HG02571 (cell line): ENCODE measurements around the gene FNDC3B.
"Not testable (repeated sequence)": the region's sequence is repeated elsewhere in the genome, so short reads cannot be mapped to it uniquely, and the experiment has no call there.

ENCODE experiments used
- ATAC-seq: cut with Tn5 transposase; IDR thresholded peaks from one replicate; pipeline ENCODE4 v1.9.1; 2021; ENCODE audit warnings: mild to moderate bottlenecking, moderate library complexity; ENCODE audit not compliant: unreplicated experiment

FNDC3B gene

DNA sequence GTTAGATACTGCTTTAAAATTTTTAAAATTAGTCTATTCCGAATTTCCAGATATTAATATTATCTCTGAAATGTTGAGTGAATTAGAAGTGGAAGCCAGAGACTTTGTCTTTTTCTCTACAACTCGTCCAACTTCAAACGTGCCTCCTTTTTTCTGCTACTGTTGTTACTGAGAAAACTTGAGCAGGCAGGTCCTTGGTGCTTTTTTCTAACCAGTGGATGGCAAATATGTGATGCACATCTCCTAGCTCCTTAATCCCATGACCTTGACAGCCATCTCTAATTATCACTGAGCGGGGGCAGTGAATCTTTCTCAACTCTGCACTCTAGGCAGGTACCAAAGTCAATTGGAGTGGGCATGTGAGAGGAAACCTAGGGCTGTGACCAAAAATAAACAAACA, 50.7 kb downstream of the FNDC3B start:
- no peak for ATAC-seq

- ATAC-seq, result no peak
These were observed 53.3 kb downstream of the FNDC3B start for GRCh38 chr3:172092658-172093057.

DNA sequence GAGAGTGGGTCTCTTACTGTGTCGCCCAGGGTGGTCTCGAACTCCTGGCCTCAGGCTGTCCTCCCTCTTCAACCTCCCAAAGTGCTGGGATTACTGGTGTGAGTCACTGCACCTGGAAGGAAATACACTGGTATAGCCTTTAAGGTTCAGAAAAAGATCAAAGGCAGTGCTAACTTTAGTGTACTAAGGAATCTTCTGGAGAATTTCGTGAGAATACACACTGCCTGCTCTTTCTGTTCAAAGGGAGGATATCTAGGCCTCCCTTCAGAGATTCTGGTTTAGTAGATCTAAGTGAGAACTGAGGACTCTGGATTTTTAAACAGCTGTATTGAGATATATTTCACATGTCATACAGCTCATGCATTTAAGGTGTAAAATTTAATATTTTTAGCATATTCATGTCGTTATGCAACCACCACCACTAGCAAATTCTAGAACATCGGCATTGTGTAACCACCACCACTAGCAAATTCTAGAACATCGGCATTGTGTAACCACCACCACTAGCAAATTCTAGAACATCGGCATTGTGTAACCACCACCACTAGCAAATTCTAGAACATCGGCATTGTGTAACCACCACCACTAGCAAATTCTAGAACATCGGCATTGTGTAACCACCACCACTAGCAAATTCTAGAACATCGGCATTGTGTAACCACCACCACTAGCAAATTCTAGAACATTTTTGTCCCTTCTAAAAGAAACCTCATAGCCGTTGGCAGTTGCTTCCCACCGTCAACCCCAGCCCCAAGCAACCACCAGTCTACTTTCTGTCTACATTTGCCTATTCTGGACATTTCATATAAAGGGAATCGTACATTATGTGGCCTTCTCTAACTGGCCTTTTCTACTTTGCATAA, 54.4 kb downstream of the FNDC3B start:
- not testable (repeated sequence) for ATAC-seq

DNA sequence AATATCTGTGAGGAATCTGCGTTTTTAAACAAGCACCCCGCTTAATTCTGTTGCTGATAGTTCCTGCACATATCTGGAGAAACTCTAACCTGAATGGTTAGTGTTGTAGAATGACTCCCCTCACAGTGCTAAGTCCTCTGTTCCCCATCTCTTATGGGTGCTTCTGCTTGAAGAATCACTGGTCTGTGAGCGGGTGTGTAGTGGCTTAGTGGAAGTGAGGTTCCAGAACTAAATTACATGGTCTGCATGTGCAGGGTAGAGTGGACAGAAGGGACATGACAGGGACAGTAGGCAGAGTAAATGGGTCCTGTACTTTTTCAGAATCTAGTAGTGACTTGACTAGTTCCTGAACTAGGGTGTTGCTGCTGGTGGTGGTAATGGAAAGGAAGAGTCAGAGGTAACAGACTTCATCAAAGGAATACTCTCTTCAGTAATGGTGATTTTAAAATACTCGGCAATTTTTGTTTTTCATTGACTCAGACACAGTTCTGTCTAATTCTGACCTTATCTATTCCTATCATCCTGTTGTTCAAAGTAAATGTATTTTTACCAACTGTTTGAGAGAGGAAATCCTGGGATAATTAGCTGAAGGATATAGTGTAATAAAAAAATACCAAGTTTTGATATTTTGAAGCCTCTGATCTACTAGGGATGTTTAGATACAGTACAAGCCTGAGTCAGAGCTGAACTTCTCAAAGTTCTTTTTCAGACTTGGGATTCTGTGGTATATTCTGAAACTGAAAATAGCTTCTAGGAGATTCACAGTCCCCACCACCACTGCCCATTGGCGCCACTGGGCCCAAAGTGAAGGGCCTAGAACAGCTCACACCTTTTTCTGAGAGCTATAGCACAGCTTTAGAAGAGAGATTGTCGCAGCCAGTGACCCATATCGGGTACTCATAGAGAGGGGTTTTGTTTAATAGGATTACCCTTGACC, 55.5 kb downstream of the FNDC3B start:
- ATAC-seq, result peak; percentile 91

DNA sequence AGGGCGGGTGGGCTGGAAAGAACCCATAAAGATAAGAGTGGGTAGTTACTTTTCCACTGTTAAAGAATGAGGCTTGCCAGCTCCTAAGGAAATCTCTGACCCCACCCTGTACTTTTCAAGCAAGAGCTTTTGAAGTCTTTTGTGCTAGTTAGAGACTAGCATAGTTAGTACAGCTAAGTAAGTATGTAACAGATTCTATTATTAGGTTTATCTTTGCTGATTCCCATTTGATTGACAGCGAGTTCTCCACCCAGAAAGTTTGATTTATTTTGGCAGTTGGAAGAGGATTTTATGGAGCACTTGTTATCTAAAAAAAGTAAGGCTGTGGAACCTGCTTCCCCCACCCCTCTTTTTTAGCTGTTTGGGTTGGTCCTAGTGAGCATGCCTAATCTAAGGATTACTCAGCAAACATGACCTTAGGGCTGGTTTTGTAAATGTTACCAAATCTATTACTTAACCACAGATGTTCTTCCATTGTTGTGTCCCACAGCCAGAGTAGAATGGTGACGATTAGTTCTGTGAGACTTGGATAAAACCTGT, 57.6 kb downstream of the FNDC3B start:
- no peak for ATAC-seq

GRCh38 chr3:172097585-172097984, 58.2 kb downstream of the FNDC3B start:
- no peak for ATAC-seq

- no peak for ATAC-seq
These were observed 59.5 kb downstream of the FNDC3B start for GRCh38 chr3:172098698-172099494.

- ATAC-seq, result no peak
These were observed 60.1 kb downstream of the FNDC3B start for GRCh38 chr3:172099495-172099808.

- ATAC-seq, result no peak
These were observed 61.1 kb downstream of the FNDC3B start for GRCh38 chr3:172100482-172100881.

DNA sequence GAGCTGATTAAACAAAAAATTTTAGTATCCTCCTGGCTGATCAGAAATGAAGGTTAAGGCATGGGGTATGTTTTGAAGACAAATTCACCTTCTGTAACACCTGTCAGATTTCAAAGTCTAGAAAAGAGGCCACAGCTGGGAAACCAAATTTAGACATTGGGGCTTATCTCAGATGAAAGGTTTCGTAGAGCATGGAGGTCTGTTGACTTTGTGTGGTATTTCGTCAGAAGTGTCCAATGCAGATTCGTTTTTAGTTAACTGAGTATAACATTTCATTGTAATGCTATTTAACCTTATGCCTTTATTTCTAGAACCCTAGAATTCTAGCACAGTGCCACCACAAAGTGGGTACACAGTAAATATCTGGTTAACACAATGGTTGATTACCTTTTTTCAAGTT, 61.7 kb downstream of the FNDC3B start:
- ATAC-seq, result peak; percentile 52

- peak; percentile 21 for ATAC-seq
These were observed 62.9 kb downstream of the FNDC3B start for GRCh38 chr3:172102123-172102882.

GRCh38 chr3:172102883-172103310, 63.5 kb downstream of the FNDC3B start:
- no peak for ATAC-seq

GRCh38 chr3:172103724-172104123, 64.3 kb downstream of the FNDC3B start:
- ATAC-seq, result no peak

DNA sequence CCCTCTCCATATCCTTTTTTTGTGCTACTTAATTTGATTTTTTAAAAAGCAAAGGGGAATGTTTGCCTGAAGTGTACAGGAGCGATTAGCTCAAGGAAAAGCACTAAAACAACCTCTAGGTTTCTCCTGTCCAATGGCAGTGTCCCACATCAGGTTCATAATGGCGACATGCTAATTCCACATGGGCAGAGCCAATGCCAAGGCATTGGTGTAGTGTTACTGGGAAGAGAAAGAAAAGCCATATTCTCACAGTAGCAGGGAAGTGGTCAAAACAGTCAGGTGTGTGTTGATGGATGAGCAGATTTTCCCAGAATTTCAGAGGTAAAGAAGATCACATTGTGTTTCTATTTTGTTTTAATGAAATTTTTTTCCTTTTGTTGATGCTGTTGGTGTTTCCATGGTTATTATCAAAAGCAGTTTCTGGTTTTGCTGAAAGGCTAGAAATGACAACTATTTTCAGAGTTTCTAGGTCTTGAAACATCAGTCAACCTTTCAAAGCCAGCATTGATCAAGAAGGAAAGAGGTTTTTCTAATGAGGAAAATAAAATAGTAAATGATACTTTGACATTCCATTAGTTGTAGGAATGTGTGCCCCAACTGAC, 65.2 kb downstream of the FNDC3B start:
- ATAC-seq, result no peak

- no peak for ATAC-seq
These were observed 66.9 kb downstream of the FNDC3B start for GRCh38 chr3:172106037-172106954.

DNA sequence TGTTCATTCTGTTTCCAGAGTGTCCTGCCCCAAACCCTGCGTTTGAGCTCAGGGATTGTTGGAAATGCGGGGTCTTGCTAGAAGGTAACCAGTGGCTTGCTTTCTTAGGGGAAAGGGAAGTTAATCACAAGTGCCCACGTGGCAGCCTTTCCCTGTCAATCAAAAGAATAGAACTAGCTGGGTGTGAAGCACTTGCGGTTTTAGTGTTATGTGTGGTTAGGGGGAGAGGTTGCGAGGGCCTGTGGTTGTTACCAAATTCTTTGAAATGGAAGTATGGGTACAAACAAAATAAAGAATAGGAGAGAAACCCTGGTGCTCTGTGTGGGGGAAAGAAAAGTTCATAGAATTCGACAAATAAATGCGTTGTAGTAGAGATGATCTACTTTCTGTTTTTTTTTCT, 67.6 kb downstream of the FNDC3B start:
- ATAC-seq, result peak; percentile 46

- peak; percentile 86 for ATAC-seq
These were observed 68.0 kb downstream of the FNDC3B start for GRCh38 chr3:172107403-172107802.

DNA sequence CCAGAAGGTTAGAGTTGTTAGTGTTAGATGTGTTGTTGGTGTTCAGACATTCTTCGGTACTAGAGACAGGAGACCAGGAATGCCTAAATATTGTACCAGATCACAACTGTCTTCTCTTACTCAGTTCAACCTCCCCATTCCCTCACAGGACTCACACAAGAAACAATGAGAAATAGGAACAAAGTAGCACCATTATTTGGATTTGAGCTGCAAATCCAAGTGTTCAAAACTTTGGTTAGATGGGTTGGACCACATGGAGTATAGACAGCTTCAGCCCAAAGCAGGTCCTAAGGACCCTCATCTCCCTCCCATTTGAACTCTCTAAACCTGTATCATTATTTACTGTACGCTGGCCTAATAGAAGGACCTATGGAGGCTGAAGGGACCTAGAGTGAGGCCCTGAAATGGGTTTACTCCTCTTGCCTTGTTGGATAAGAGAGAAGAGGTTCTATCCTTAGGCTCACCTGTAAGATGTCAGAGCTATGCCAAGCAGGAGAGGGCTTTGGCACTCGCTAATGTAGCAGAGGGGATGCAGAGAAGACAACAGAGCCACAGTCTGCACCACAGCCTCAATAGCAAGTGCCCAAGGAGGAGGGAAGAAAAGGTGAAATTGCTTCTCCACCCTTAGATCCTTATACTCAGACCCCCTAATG, 70.9 kb downstream of the FNDC3B start:
- ATAC-seq, result no peak
